Lower leg skin (tissue), 4 donors: ENCODE data around the gene MGAM2. TPM values are rescaled to one million over a fixed set of nuclear protein-coding genes. Genes with fewer than 3 reads are reported as not detected.

Experiments
- DNase-seq, 2 donors: peaks; one replicate each; pipeline ENCODE4 v3.0.0-alpha.2; 2019; ENCODE audit warnings: low spot score in 2 of 2
- H3K4me3 ChIP-seq: fragments of 200-600 bp; sonication (generic); 2 replicates; pipeline ENCODE4 v1.5.1; 2017; ENCODE audit warnings: mild to moderate bottlenecking, low read depth; ENCODE audit not compliant: poor library complexity, severe bottlenecking
- CTCF ChIP-seq, 3 donors: fragments of 450-650 bp; IDR thresholded peaks; one replicate each; pipeline ENCODE4 v1.5.1; 2016; ENCODE audit warnings: antibody characterized with exemption in 3 of 3, mild to moderate bottlenecking in 3 of 3, moderate library complexity in 2 of 3
- POLR2A ChIP-seq, 2 donors: fragments of 450-650 bp; IDR thresholded peaks; one replicate each; pipeline ENCODE4 v1.6.1; 2016 to 2017; ENCODE audit warnings: antibody characterized with exemption in 2 of 2, mild to moderate bottlenecking in 1 of 2, moderate library complexity in 1 of 2
- WGBS, 2 donors: methylation state at CpG; one replicate each; pipeline ENCODE4 v1.1.5; 2018; 5-methylcytosine and 5-hydroxymethylcytosine counted together
- intact Hi-C: fragments of 100-400 bp; cut with DNase I; formaldehyde crosslinking; loops from one replicate; pipeline ENCODE4 v1.15.0; 2023; ENCODE audit warnings: low total_unique reads
- total RNA-seq, 4 donors: library from RNA; depleted of rRNA; stranded (reverse); fragments of >200 nt; gene quantifications; one replicate each; pipeline ENCODE4 v1.1.0, GENCODE V29; 2016

The MGAM2 gene
- total RNA-seq, 4 donors from 2014 or later, result 0.29 to 0.39 TPM; not detected in 2

- WGBS, 2 donors, result 75 to 76% methylated on average over 4 of the region's 4 CpGs
- DNase-seq, result no peak
- no peak for TF ChIP-seq CTCF (IDR thresholded peaks at IDR 0.05)
- TF ChIP-seq POLR2A (IDR thresholded peaks at IDR 0.05), result no peak
- H3K4me3 ChIP-seq, result no peak overlapping the region
- intact Hi-C loops, result no loop called here
Observed at GRCh38 chr7:142110098-142110497, 1.4 kb upstream of the MGAM2 start.

- TF ChIP-seq POLR2A (IDR thresholded peaks at IDR 0.05) (no peak), CTCF (IDR thresholded peaks at IDR 0.05) (no peak)
- 61 to 74% methylated on average over 3 of the region's 3 CpGs for WGBS, 2 donors
- intact Hi-C loops, result no loop called here
- H3K4me3 ChIP-seq, result no peak overlapping the region
- DNase-seq, result no peak
Observed at GRCh38 chr7:142110638-142111037, 880 bp upstream of the MGAM2 start.

GRCh38 chr7:142112086-142112485 lies 568 bp downstream of the MGAM2 start:
- no peak for DNase-seq
- intact Hi-C loops, result no loop called here
- H3K4me3 ChIP-seq, result no peak overlapping the region
- WGBS, 2 donors, result 33 to 52% methylated on average over 1 of the region's 1 CpG
- TF ChIP-seq POLR2A (IDR thresholded peaks at IDR 0.05) (no peak), CTCF (IDR thresholded peaks at IDR 0.05) (no peak)

DNA sequence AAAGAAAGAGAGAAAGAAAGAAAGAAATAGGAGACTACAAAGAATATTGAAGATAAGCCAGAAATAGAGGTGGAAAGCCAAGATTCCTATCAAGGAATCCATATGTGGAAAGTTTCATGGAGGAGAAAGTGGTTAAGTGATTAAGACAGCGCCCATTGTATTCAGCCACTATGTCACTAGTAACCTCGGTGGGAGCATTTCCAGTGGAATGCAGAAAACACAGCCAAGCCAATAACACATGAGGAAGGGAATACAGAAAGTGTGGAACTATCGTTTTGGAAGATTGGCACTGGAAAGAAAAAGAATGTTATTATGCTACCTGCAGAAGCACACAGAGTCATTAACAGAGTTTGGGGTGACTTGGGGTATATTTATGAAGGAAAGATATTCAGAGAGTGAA lies 2.7 kb downstream of the MGAM2 start:
- DNase-seq, result no peak
- intact Hi-C loops, result no loop called here
- WGBS, 2 donors, result 46 to 53% methylated on average over 3 of the region's 3 CpGs
- TF ChIP-seq POLR2A (IDR thresholded peaks at IDR 0.05) (no peak), CTCF (IDR thresholded peaks at IDR 0.05) (no peak)
- H3K4me3 ChIP-seq, result no peak overlapping the region

- WGBS, 2 donors, result 64% methylated on average over 4 of the region's 4 CpGs
- intact Hi-C loops, result no loop called here
- no peak for DNase-seq
- TF ChIP-seq CTCF (IDR thresholded peaks at IDR 0.05) (no peak), POLR2A (IDR thresholded peaks at IDR 0.05) (no peak)
- no peak overlapping the region for H3K4me3 ChIP-seq
Observed at GRCh38 chr7:142120524-142120923, 9.0 kb downstream of the MGAM2 start.

DNA sequence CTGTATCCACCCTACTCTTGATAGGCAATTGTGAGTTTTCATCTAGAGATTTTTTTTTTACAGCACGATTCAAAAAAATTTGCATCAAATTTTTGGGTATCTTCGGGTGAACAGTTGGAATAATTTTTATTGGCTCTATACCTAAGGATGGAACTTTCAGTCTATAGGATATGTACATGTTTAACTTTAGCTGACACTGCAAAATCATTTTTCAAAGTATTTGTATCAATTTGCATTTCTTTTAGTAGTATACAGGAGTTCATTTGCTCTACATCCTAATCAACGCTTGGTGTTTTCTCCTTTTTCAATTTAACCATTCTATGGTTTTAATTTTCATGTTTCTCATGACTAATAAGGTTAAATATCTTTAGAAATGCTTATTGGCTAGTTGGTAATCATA lies 11.7 kb downstream of the MGAM2 start:
- TF ChIP-seq POLR2A (IDR thresholded peaks at IDR 0.05), result no peak
- TF ChIP-seq CTCF (IDR thresholded peaks at IDR 0.05), result no peak
- no peak for DNase-seq
- H3K4me3 ChIP-seq, result no peak overlapping the region
- intact Hi-C loops, result no loop called here
- WGBS, 2 donors, result 90 to 93% methylated on average over 3 of the region's 3 CpGs
